COLO668 (cell line): ENCODE measurements around the gene SMURF2.

ENCODE experiments used
- DNase-seq: peaks from one replicate; lab custom pipeline; 2025; ENCODE audit not compliant: unreplicated experiment; lab: John Stamatoyannopoulos, UW

The SMURF2 gene

DNA sequence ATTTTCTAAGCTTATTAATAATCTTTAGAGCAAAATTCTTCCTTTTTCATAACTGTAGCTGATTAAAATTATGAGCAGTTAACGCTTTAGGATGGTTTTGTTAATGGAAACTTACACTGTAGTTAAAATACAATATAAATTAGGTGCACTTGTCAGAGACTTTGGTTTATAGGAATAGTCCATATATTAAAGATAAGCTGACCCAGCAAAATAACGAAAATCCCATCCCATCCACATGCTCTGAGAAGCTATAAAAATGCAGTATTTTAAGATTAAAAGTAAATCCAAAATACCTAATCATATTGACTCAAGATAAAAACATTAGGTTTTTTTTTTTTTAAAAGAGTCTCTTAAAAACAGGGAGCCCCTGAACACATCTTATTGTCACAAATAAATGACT lies 117.4 kb downstream of the SMURF2 start:
- DNase-seq: no peak

DNA sequence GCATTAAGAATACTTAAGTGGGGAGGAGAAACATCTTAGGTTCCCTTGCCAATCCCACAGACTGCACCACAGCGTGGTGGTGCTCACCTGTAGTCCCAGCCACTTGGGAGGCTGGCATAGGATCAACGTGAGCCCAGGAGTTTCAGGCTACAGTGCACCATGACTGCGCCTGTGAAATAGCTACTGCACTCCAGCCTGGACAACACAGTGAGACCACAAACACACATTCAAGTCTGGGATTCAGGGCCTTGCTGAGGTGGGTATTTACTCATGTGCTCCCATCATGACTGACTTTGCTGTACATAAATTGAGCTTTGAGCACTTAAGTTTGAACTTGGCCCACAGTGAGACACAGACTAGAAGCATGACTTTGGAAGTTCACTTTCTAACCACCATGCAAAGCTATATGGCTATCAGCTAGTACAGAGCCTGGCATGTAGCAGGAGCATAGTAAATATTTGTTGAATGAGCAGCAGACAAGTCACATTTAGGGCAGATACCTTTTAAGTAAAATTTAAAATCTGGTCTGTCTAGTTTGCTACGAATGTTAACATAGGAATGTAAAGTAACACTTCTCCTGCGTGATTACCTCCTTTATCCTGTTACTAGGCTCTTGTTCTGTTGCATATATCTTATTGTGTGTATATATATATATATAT lies 121.9 kb downstream of the SMURF2 start:
- DNase-seq: no peak

- DNase-seq: no peak
Measured at GRCh38 chr17:64538508-64539130, 123.5 kb downstream of the SMURF2 start.

- DNase-seq: no peak
Measured at GRCh38 chr17:64537488-64537887, 124.6 kb downstream of the SMURF2 start.

GRCh38 chr17:64536913-64537312 lies 125.2 kb downstream of the SMURF2 start:
- DNase-seq: no peak

DNA sequence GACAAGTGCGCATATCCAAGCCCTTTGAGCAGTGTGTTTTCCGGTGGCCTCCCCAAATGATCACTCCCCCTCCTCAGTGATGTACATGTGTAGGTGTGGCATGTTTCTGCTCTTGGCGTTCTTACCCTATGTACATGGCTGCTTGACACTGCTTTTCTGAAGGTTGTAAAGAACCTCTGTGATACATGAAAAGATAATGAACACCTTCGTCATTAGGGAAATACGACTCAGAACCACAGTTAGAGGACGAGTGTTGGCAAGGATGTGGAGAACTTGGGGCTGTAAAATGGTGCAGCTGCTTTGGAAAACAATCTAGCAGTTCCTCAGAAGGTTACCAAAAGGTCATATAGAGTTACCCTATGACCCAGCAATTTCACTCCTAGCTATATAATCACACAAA lies 126.8 kb downstream of the SMURF2 start:
- DNase-seq: no peak

GRCh38 chr17:64534187-64534586 lies 127.9 kb downstream of the SMURF2 start:
- no peak for DNase-seq

- no peak for DNase-seq
Measured at GRCh38 chr17:64533784-64534183, 128.3 kb downstream of the SMURF2 start.

GRCh38 chr17:64532409-64532808 lies 129.7 kb downstream of the SMURF2 start:
- no peak for DNase-seq

- DNase-seq: no peak
Measured at GRCh38 chr17:64531955-64532371, 130.1 kb downstream of the SMURF2 start.

DNA sequence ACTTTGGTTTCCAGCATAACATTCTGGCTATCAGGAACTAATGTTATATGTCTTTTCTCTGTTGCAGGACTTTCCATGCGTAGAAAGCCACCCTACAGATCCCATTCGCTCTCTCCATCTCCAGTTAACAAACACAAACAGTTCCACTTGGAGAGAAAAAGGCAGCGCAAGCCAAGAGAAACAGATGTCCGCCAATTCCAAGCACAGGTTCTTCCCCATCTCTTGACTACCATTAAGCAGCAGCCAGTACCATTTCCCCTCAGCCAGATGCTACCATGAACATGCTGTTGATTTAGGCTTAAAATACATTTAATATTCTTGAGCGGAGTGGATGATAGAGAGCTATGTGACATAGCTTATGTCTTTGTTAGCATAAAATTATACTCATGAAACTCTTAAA lies 132.9 kb downstream of the SMURF2 start:
- DNase-seq: no peak

- no peak for DNase-seq
Measured at GRCh38 chr17:64527914-64528313, 134.2 kb downstream of the SMURF2 start.

DNA sequence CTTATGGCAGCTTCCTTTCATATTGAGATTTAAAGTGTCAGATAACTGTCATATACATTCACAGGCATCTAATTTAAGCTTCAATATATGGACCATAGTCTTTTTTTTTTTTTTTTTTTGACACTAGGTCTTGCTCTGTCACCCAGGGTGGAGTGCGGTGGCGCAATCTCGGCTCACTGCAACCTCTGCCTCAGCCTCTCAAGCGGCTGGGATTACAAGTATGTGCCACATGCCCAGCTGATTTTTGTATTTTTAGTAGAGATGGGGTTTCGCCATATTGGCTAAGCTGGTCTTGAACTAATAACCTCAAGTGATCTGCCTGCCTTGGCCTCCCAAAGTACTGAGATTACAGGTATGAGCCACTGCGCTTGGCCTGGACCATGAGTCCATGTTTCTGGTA lies 141.7 kb downstream of the SMURF2 start:
- no peak for DNase-seq

- DNase-seq: no peak
Measured at GRCh38 chr17:64519601-64520000, 142.5 kb downstream of the SMURF2 start.

GRCh38 chr17:64515829-64516228 lies 146.3 kb downstream of the SMURF2 start:
- no peak for DNase-seq

- no peak for DNase-seq
Measured at GRCh38 chr17:64515419-64515818, 146.7 kb downstream of the SMURF2 start.

GRCh38 chr17:64509179-64509578 lies 152.9 kb downstream of the SMURF2 start:
- no peak for DNase-seq

DNA sequence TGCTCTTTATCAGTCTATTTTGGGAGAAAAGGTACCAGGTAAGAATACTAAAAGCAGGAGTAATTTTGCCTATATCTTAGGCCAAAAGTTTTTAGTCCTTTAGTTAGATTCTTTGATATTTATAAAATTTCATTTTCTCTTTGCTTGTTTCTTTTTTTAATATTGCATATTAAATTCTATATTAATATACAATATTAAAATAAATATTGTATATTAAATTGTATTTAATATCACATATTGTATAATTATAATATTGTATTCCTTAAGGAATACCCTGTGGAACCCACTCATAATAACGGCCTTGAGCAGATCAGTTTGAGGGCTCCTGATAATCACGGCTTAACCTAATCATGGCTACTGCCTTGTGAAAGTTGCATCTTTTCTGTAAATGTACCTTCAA lies 153.4 kb downstream of the SMURF2 start:
- DNase-seq: no peak

- peak; percentile 19 for DNase-seq
Measured at GRCh38 chr17:64507413-64507782, 154.7 kb downstream of the SMURF2 start.

DNA sequence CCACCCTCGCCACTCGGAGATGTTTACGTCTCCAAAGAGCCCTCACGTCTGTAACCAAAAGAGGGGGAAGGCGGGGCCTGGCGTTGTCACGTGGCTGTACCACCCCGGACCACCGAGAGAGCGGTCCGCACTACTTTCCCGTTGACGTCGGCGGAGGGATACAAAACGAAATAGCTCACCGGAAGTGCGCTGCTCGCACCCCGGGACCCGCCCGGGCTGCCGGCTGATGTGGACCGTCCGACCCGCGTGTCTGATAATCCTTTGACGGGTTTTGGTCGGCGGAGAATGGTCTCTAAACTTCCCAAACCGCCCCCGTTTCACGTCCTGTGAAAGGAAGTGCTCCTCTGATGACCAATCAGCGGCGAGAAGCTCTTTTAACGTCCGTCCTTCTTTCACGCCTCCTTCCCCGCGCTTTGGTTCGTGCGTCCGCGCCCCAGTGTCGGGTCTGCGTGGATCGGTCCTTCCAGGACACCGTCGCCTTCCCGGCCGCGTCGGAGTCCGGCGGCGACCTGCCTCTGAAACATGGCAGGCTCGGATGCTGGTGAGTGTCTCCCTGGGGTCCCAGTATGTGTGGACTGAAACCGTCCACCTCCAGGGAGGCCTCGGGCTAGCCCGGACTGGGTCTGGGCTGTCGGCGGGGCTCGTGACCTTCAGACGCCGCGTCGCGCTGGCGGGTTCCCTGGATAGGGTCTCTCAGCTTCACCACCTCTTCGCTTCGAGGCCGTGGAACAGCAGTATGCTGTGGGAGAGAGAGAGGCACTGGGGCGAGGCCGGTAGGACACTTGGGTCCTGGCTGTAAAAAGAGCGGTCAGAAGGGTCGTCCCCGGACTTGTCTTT lies 155.3 kb downstream of the SMURF2 start, which contains the start of gene CEP95:
CEP95 (plus strand) TSS at position 402 of the 837 bp plus-strand sequence; CDS start at position 523, 121 bp downstream.
- DNase-seq: peak; percentile 90

GRCh38 chr17:64506201-64506575 lies 155.9 kb downstream of the SMURF2 start, which contains the start of gene DDX5:
DDX5 (minus strand) TSS chr17:64506289; CDS start chr17:64506119, 170 bp downstream.
- peak; percentile 94 for DNase-seq
